ENCODE results near the gene MAST1.

Gene MAST1

GRCh38 chr19:12833418-12833737 lies 4.9 kb upstream of the MAST1 start:
- no peak for TF ChIP-seq CTCF (IDR thresholded peaks at IDR 0.05; ENCODE audit: extremely low read depth, missing control alignments)
- no peak for DNase-seq (ENCODE audit: low spot score)

GRCh38 chr19:12833738-12834565 lies 4.4 kb upstream of the MAST1 start:
- peak; percentile 83 for DNase-seq (ENCODE audit: low spot score)
- TF ChIP-seq CTCF (IDR thresholded peaks at IDR 0.05; ENCODE audit: extremely low read depth, missing control alignments): no peak

- DNase-seq (ENCODE audit: low spot score): peak; percentile 46
- no peak for TF ChIP-seq CTCF (IDR thresholded peaks at IDR 0.05; ENCODE audit: extremely low read depth, missing control alignments)
These were observed 3.8 kb upstream of the MAST1 start, which contains the start of gene RTBDN for GRCh38 chr19:12834566-12834943. RTBDN (minus strand) TSS chr19:12834579; CDS start chr19:12829979, 4,600 bp downstream.

- peak; percentile 64 for DNase-seq (ENCODE audit: low spot score)
These were observed 3.1 kb upstream of the MAST1 start for GRCh38 chr19:12834976-12835757.

GRCh38 chr19:12836529-12836863 lies 1.8 kb upstream of the MAST1 start:
- TF ChIP-seq CTCF (IDR thresholded peaks at IDR 0.05; ENCODE audit: extremely low read depth, missing control alignments): no peak
- no peak for DNase-seq (ENCODE audit: low spot score)

More at GRCh38 chr19:12834976-12835757, 3.1 kb upstream of the MAST1 start:
- TF ChIP-seq CTCF (IDR thresholded peaks at IDR 0.05; ENCODE audit: extremely low read depth, missing control alignments): no peak

GRCh38 chr19:12837225-12837624 lies 1.1 kb upstream of the MAST1 start:
- DNase-seq (ENCODE audit: low spot score): no peak
- TF ChIP-seq CTCF (IDR thresholded peaks at IDR 0.05; ENCODE audit: extremely low read depth, missing control alignments): no peak
